HepG2 (cell line): ENCODE results near the gene LCMT2. TPM values are rescaled to one million over a fixed set of nuclear protein-coding genes. Genes with fewer than 3 reads are reported as not detected.

Experiments
- RNF2 ChIP-seq: fragments of 450-650 bp; conservative IDR thresholded peaks from 2 replicates; pipeline ENCODE4 v1.6.1; 2016; ENCODE audit warnings: low read depth
- SMAD9 ChIP-seq: sonication (generic); formaldehyde crosslinking; IDR thresholded peaks from 2 replicates; pipeline ENCODE4 v1.5.1; 2020; ENCODE audit warnings: mild to moderate bottlenecking, missing genetic modification reagents
- SP140L ChIP-seq: sonication (generic); formaldehyde crosslinking; IDR thresholded peaks from 2 replicates; pipeline ENCODE4 v1.4.0; 2020; ENCODE audit warnings: missing genetic modification reagents, borderline replicate concordance
- ZNF160 ChIP-seq: sonication (generic); formaldehyde crosslinking; IDR thresholded peaks from 2 replicates; pipeline ENCODE4 v1.8.0; 2022; ENCODE audit warnings: mild to moderate bottlenecking, inconsistent platforms, missing genetic modification reagents
- ZNF367 ChIP-seq: sonication (generic); formaldehyde crosslinking; IDR thresholded peaks from 2 replicates; pipeline ENCODE4 v1.4.0; 2020; ENCODE audit warnings: missing genetic modification reagents, borderline replicate concordance
- ZNF619 ChIP-seq: sonication (generic); formaldehyde crosslinking; IDR thresholded peaks from 2 replicates; pipeline ENCODE4 v1.4.0; 2020; ENCODE audit warnings: mild to moderate bottlenecking, missing genetic modification reagents
- polyA plus RNA-seq, 8 experiments: library from polyadenylated mRNA; depleted of rRNA in 3 of 8; stranded (reverse) in 7 of 8; unstranded in 1 of 8; fragments of >200 nt; fragmentation: Illumina TruSeq in 4 of 8; extraction: Trizol in 4 of 8; gene quantifications; 2 replicates each; pipeline versions ENCODE4 v1.2.1 to v1.2.3, GENCODE V29; 2011 to 2016; ENCODE audit warnings: low read depth in 4 of 8, missing spikeins in 1 of 8, mixed read lengths in 1 of 8; ENCODE audit not compliant: insufficient read depth in 1 of 8
- total RNA-seq, 5 experiments: library from RNA; depleted of rRNA; stranded (reverse); fragments of >200 nt; fragmentation: Illumina TruSeq; extraction: Trizol; gene quantifications; 2 replicates each; pipeline ENCODE4 v1.2.3, GENCODE V29; 2016; ENCODE audit warnings: low read depth in 1 of 5
- TF ChIP-seq, protein P1 (sequence below): sonication (generic); formaldehyde crosslinking; IDR thresholded peaks from 2 replicates; pipeline ENCODE4 v1.9.0; 2021; ENCODE audit warnings: missing genetic modification reagents, borderline replicate concordance
- TF ChIP-seq, protein P2 (sequence below): sonication (generic); formaldehyde crosslinking; IDR thresholded peaks from 2 replicates; pipeline ENCODE4 v1.5.0; 2020; ENCODE audit warnings: missing genetic modification reagents
- TF ChIP-seq, protein P3 (sequence below): sonication (generic); formaldehyde crosslinking; IDR thresholded peaks from 2 replicates; pipeline ENCODE4 v1.9.0; 2022; ENCODE audit warnings: low read depth, missing genetic modification reagents
- TF ChIP-seq, protein P4 (sequence below): sonication (generic); formaldehyde crosslinking; IDR thresholded peaks from 2 replicates; pipeline ENCODE4 v1.5.0; 2020; ENCODE audit warnings: missing genetic modification reagents, mild to moderate bottlenecking, borderline replicate concordance

Gene LCMT2
- total and polyA plus RNA-seq, 2 of the 13 experiments (the other 11 are each of a cell fraction or from before 2014, with no cell fraction given) = 6.9 to 9.1 TPM

DNA sequence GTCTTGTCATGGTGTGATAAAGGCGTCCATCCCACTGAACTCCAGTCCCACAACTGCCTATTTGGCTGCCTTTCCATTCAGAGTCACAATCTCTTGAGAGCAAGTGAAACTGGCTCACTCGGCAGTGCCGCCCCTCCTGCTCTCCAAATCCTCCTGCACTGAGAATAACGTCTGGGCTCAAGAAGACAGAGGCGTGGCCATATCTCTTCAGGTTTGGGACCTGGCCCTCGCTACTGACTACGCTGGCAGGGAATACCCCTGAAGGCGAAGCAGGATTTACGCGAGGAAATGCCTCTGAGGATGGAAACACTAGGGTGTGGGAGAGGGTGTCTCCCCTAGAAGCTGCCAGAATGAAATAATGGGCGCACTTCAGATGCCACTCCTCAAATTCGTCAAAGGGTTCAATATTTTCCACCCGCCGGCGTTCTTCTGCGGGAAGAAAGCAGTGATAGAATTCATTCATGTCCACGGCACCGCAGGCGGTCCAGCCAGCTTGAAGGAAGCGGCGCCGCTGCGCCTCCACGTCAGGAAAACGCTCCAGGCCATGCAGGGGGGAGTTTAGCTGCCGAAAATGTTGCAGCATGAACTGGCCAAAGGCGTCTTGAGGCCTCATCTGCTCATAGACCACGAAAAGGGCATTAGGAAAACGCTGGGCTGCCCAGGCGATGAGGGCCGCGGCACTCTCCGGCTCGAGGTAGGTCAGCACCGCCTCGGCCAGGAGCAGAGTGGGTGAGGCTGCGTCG is 985 bp downstream of the LCMT2 start (continued):
- TF ChIP-seq ZNF367 (CRISPR knock-in tag) (peak; percentile 2; the same call in 1 of the 2 replicates), SMAD9 (CRISPR knock-in tag) (no peak), SP140L (CRISPR knock-in tag) (no peak), ZNF160 (CRISPR knock-in tag) (peak; percentile 14; the same call in 1 of the 2 replicates), RNF2 (no peak), ZNF619 (0 out of 2 replicates have a peak, but pooled peaks have one; percentile 22)
- TF ChIP-seq, protein P1, sequence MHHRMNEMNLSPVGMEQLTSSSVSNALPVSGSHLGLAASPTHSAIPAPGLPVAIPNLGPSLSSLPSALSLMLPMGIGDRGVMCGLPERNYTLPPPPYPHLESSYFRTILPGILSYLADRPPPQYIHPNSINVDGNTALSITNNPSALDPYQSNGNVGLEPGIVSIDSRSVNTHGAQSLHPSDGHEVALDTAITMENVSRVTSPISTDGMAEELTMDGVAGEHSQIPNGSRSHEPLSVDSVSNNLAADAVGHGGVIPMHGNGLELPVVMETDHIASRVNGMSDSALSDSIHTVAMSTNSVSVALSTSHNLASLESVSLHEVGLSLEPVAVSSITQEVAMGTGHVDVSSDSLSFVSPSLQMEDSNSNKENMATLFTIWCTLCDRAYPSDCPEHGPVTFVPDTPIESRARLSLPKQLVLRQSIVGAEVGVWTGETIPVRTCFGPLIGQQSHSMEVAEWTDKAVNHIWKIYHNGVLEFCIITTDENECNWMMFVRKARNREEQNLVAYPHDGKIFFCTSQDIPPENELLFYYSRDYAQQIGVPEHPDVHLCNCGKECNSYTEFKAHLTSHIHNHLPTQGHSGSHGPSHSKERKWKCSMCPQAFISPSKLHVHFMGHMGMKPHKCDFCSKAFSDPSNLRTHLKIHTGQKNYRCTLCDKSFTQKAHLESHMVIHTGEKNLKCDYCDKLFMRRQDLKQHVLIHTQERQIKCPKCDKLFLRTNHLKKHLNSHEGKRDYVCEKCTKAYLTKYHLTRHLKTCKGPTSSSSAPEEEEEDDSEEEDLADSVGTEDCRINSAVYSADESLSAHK (CRISPR knock-in tag) = 0 out of 2 replicates have a peak, but pooled peaks have one; percentile 6
- TF ChIP-seq, protein P2, sequence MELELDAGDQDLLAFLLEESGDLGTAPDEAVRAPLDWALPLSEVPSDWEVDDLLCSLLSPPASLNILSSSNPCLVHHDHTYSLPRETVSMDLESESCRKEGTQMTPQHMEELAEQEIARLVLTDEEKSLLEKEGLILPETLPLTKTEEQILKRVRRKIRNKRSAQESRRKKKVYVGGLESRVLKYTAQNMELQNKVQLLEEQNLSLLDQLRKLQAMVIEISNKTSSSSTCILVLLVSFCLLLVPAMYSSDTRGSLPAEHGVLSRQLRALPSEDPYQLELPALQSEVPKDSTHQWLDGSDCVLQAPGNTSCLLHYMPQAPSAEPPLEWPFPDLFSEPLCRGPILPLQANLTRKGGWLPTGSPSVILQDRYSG (CRISPR knock-in tag) = no peak
- TF ChIP-seq, protein P3, sequence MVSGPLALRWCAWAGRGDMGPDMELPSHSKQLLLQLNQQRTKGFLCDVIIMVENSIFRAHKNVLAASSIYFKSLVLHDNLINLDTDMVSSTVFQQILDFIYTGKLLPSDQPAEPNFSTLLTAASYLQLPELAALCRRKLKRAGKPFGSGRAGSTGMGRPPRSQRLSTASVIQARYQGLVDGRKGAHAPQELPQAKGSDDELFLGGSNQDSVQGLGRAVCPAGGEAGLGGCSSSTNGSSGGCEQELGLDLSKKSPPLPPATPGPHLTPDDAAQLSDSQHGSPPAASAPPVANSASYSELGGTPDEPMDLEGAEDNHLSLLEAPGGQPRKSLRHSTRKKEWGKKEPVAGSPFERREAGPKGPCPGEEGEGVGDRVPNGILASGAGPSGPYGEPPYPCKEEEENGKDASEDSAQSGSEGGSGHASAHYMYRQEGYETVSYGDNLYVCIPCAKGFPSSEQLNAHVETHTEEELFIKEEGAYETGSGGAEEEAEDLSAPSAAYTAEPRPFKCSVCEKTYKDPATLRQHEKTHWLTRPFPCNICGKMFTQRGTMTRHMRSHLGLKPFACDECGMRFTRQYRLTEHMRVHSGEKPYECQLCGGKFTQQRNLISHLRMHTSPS = 0 out of 2 replicates have a peak, but pooled peaks have one; percentile 3
- TF ChIP-seq, protein P4, sequence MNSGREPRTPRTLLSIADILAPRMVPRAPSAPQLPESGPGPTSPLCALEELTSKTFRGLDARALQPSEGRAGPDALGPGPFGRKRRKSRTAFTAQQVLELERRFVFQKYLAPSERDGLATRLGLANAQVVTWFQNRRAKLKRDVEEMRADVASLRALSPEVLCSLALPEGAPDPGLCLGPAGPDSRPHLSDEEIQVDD (CRISPR knock-in tag) = 0 out of 2 replicates have a peak, but pooled peaks have one; percentile 15
